Measurements from ENCODE around the gene MLLT3.

The MLLT3 gene

GRCh38 chr9:20363233-20363632 is 259.1 kb downstream of the MLLT3 start:
- ChIA-PET POLR2A (ENCODE audit: low non-redundant PET) (no interaction called here), CTCF (no interaction called here)
- no peak for TF ChIP-seq CTCF (conservative IDR thresholded peaks at IDR 0.05; ENCODE audit: low read depth)
- H3K27ac ChIP-seq: no peak overlapping the region
- DNase-seq (ENCODE audit: low spot score): no peak

GRCh38 chr9:20361656-20362570 is 260.4 kb downstream of the MLLT3 start:
- DNase-seq (ENCODE audit: low spot score): no peak
- no peak for TF ChIP-seq CTCF (conservative IDR thresholded peaks at IDR 0.05; ENCODE audit: low read depth)
- H3K27ac ChIP-seq: no peak overlapping the region
- ChIA-PET POLR2A (ENCODE audit: low non-redundant PET) (no interaction called here), CTCF (no interaction called here)

- no peak for DNase-seq (ENCODE audit: low spot score)
- POLR2A ChIA-PET (ENCODE audit: low non-redundant PET): no interaction called here
- no peak overlapping the region for H3K27ac ChIP-seq
- TF ChIP-seq CTCF (conservative IDR thresholded peaks at IDR 0.05; ENCODE audit: low read depth): no peak
- CTCF ChIA-PET: no interaction called here
Measured at GRCh38 chr9:20361229-20361628, 261.1 kb downstream of the MLLT3 start.

- peak; percentile 68 for DNase-seq (ENCODE audit: low spot score)
- ChIA-PET CTCF (interaction anchor here (0.8 to 1.2 kb wide), 2 partner anchors 526 to 753 kb away, joined by 3 to 4 read pairs; no protein-coding TSS in a partner anchor), POLR2A (ENCODE audit: low non-redundant PET) (no interaction called here)
- TF ChIP-seq CTCF (conservative IDR thresholded peaks at IDR 0.05; ENCODE audit: low read depth): no peak
- H3K27ac ChIP-seq: no peak overlapping the region
Measured at GRCh38 chr9:20358207-20358606, 264.1 kb downstream of the MLLT3 start.

GRCh38 chr9:20357037-20357432 is 265.3 kb downstream of the MLLT3 start:
- POLR2A ChIA-PET (ENCODE audit: low non-redundant PET): no interaction called here
- no peak overlapping the region for H3K27ac ChIP-seq
- CTCF ChIA-PET: interaction anchor here (0.6 to 0.8 kb wide), 4 partner anchors 9 to 862 kb away, joined by 3 to 4 read pairs (median 4); no protein-coding TSS in a partner anchor
- TF ChIP-seq CTCF (conservative IDR thresholded peaks at IDR 0.05; ENCODE audit: low read depth): no peak
- no peak for DNase-seq (ENCODE audit: low spot score)

- TF ChIP-seq CTCF (conservative IDR thresholded peaks at IDR 0.05; ENCODE audit: low read depth): peak; percentile 97
- no peak overlapping the region for H3K27ac ChIP-seq
- peak; percentile 72 for DNase-seq (ENCODE audit: low spot score)
- CTCF ChIA-PET: interaction anchor here (0.6 to 0.8 kb wide), 5 partner anchors 8 to 862 kb away, joined by 3 to 4 read pairs (median 3); no protein-coding TSS in a partner anchor
- POLR2A ChIA-PET (ENCODE audit: low non-redundant PET): no interaction called here
Measured at GRCh38 chr9:20356403-20357036, 265.8 kb downstream of the MLLT3 start.
